ENCODE data around the gene TMEM147. TPM values are rescaled to one million over a fixed set of nuclear protein-coding genes. Genes with fewer than 3 reads are reported as not detected.
A peak's percentile ranks its signal among the peaks of the same experiment; 100 is the strongest.

TMEM147 gene
- total and polyA plus RNA-seq, 2 of the 13 experiments (the other 11 are each of a cell fraction or from before 2014, with no cell fraction given): 141 to 176 TPM

- TF ChIP-seq, protein P1, sequence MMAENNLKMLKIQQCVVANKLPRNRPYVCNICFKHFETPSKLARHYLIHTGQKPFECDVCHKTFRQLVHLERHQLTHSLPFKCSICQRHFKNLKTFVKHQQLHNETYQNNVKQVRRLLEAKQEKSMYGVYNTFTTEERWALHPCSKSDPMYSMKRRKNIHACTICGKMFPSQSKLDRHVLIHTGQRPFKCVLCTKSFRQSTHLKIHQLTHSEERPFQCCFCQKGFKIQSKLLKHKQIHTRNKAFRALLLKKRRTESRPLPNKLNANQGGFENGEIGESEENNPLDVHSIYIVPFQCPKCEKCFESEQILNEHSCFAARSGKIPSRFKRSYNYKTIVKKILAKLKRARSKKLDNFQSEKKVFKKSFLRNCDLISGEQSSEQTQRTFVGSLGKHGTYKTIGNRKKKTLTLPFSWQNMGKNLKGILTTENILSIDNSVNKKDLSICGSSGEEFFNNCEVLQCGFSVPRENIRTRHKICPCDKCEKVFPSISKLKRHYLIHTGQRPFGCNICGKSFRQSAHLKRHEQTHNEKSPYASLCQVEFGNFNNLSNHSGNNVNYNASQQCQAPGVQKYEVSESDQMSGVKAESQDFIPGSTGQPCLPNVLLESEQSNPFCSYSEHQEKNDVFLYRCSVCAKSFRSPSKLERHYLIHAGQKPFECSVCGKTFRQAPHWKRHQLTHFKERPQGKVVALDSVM (CRISPR knock-in tag; IDR thresholded peaks at IDR 0.05): peak; percentile 8; the same call in 1 of the 2 replicates
- TF ChIP-seq ZNF335 (CRISPR knock-in tag; IDR thresholded peaks at IDR 0.05) (no peak), SPEN (CRISPR knock-in tag; IDR thresholded peaks at IDR 0.05; ENCODE audit: low read depth) (no peak), JDP2 (CRISPR knock-in tag; IDR thresholded peaks at IDR 0.05; ENCODE audit: borderline replicate concordance) (no peak), ZNF264 (CRISPR knock-in tag; IDR thresholded peaks at IDR 0.05) (no peak), ZNF607 (CRISPR knock-in tag; IDR thresholded peaks at IDR 0.05; ENCODE audit: borderline replicate concordance) (no peak), ZNF337 (CRISPR knock-in tag; IDR thresholded peaks at IDR 0.05; ENCODE audit: borderline replicate concordance, low read depth) (no peak), ZHX1 (CRISPR knock-in tag; IDR thresholded peaks at IDR 0.05; ENCODE audit: low read depth) (no peak), CHD2 (IDR thresholded peaks at IDR 0.05; ENCODE audit: low read depth, low read length) (no peak), TCF12 (IDR thresholded peaks at IDR 0.05) (no peak), TCF12 (CRISPR knock-in tag; IDR thresholded peaks at IDR 0.05) (no peak), ONECUT2 (CRISPR knock-in tag; IDR thresholded peaks at IDR 0.05) (no peak), ZNF136 (CRISPR knock-in tag; IDR thresholded peaks at IDR 0.05; ENCODE audit: low read depth) (no peak), CEBPB (IDR thresholded peaks at IDR 0.05; ENCODE audit: borderline replicate concordance, low read depth, low read length) (no peak), CREM (IDR thresholded peaks at IDR 0.05) (no peak), CREM (CRISPR knock-in tag; IDR thresholded peaks at IDR 0.05) (0 out of 2 replicates have a peak, but pooled peaks have one; percentile 9), CHCHD3 (CRISPR knock-in tag; IDR thresholded peaks at IDR 0.05) (no peak), KDM5A (IDR thresholded peaks at IDR 0.05; ENCODE audit: borderline replicate concordance, low read length) (no peak), CC2D1A (CRISPR knock-in tag; IDR thresholded peaks at IDR 0.05) (no peak), NFE2L1 (CRISPR knock-in tag; IDR thresholded peaks at IDR 0.05; ENCODE audit: borderline replicate concordance) (no peak)
- TF ChIP-seq, protein P2, sequence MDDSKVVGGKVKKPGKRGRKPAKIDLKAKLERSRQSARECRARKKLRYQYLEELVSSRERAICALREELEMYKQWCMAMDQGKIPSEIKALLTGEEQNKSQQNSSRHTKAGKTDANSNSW (CRISPR knock-in tag; IDR thresholded peaks at IDR 0.05; ENCODE audit: borderline replicate concordance): no peak
- TF ChIP-seq, protein P3, sequence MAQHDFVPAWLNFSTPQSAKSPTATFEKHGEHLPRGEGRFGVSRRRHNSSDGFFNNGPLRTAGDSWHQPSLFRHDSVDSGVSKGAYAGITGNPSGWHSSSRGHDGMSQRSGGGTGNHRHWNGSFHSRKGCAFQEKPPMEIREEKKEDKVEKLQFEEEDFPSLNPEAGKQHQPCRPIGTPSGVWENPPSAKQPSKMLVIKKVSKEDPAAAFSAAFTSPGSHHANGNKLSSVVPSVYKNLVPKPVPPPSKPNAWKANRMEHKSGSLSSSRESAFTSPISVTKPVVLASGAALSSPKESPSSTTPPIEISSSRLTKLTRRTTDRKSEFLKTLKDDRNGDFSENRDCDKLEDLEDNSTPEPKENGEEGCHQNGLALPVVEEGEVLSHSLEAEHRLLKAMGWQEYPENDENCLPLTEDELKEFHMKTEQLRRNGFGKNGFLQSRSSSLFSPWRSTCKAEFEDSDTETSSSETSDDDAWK (CRISPR knock-in tag; IDR thresholded peaks at IDR 0.05): no peak
- TF ChIP-seq, protein P4, sequence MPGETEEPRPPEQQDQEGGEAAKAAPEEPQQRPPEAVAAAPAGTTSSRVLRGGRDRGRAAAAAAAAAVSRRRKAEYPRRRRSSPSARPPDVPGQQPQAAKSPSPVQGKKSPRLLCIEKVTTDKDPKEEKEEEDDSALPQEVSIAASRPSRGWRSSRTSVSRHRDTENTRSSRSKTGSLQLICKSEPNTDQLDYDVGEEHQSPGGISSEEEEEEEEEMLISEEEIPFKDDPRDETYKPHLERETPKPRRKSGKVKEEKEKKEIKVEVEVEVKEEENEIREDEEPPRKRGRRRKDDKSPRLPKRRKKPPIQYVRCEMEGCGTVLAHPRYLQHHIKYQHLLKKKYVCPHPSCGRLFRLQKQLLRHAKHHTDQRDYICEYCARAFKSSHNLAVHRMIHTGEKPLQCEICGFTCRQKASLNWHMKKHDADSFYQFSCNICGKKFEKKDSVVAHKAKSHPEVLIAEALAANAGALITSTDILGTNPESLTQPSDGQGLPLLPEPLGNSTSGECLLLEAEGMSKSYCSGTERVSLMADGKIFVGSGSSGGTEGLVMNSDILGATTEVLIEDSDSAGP (CRISPR knock-in tag; IDR thresholded peaks at IDR 0.05; ENCODE audit: borderline replicate concordance): peak; percentile 15; the same call in 1 of the 2 replicates
Measured at GRCh38 chr19:35533201-35533821, 12.1 kb upstream of the TMEM147 start, which contains the start of gene GAPDHS (continued).

All from HepG2 (cell line).